ENCODE measurements around the gene ST3GAL3. TPM values are rescaled to one million over a fixed set of nuclear protein-coding genes. Genes with fewer than 3 reads are reported as not detected.
A peak's percentile ranks its signal among the peaks of the same experiment; 100 is the strongest.

ST3GAL3 gene
- total and polyA plus RNA-seq, 8 donors, result 1.6 to 68.3 (median 6.7) TPM

DNA sequence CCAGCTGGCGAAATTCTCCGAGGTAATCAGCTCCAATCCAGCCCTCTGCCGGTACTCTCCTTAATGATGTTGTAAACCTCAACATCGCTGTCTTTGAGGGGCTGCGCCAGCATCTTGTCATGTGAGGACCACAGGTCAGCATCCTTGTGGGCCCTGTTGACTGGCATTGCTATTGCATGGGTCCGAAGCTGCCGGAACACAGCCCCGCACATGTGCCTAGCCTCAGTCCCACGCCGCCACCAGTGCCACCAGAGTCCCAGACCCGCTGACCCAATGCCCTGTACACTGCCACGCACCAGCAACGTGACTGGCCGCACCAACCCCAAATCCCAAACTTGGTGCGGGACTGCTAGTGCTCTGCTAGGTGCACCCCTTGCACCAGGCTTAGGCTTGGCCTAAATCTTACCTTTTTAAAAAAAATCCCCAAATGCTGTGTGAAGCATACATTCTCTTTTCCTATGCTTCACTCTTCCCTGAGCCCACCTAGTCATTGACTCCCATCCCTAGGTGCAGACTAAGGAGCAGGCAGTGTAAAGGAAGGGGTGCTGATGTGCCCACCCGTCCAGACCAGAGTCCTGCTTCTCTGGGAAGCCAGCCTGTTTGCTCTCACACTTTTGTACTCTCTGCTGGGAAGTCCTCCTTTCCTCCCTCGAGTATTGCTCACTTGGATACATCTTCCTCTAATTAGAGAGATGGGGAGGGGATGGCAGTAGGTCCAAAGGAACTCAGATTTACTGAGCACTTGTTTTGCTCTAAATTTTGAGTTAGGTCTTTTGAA, 144.4 kb downstream of the ST3GAL3 start:
- 94 to 97% (median 96%) methylated on average over 17 of the region's 17 CpGs for WGBS, 5 donors
- H3K4me3 ChIP-seq, result no peak overlapping the region
- peaks cover 0 to 15% (median 10%) of the 10 kb centered on the region in 4 donors for H3K4me1 ChIP-seq
- no peak overlapping the region for H3K27ac ChIP-seq
- TF ChIP-seq POLR2AphosphoS5 (IDR thresholded peaks at IDR 0.05), result no peak
- TF ChIP-seq, protein P1, sequence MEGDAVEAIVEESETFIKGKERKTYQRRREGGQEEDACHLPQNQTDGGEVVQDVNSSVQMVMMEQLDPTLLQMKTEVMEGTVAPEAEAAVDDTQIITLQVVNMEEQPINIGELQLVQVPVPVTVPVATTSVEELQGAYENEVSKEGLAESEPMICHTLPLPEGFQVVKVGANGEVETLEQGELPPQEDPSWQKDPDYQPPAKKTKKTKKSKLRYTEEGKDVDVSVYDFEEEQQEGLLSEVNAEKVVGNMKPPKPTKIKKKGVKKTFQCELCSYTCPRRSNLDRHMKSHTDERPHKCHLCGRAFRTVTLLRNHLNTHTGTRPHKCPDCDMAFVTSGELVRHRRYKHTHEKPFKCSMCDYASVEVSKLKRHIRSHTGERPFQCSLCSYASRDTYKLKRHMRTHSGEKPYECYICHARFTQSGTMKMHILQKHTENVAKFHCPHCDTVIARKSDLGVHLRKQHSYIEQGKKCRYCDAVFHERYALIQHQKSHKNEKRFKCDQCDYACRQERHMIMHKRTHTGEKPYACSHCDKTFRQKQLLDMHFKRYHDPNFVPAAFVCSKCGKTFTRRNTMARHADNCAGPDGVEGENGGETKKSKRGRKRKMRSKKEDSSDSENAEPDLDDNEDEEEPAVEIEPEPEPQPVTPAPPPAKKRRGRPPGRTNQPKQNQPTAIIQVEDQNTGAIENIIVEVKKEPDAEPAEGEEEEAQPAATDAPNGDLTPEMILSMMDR (IDR thresholded peaks at IDR 0.05), result no peak
- no peak for TF ChIP-seq EP300 (IDR thresholded peaks at IDR 0.05)
- TF ChIP-seq POLR2A (IDR thresholded peaks at IDR 0.05), result no peak
- no peaks in the 10 kb centered on the region for H3K9me3 ChIP-seq
- DNase-seq, result no peak
- no peaks in the 10 kb centered on the region for H3K36me3 ChIP-seq
- intact Hi-C loops (cut with DNase I; ENCODE audit: low total_unique reads), result no loop called here
- no peaks in the 10 kb centered on the region for H3K27me3 ChIP-seq

DNA sequence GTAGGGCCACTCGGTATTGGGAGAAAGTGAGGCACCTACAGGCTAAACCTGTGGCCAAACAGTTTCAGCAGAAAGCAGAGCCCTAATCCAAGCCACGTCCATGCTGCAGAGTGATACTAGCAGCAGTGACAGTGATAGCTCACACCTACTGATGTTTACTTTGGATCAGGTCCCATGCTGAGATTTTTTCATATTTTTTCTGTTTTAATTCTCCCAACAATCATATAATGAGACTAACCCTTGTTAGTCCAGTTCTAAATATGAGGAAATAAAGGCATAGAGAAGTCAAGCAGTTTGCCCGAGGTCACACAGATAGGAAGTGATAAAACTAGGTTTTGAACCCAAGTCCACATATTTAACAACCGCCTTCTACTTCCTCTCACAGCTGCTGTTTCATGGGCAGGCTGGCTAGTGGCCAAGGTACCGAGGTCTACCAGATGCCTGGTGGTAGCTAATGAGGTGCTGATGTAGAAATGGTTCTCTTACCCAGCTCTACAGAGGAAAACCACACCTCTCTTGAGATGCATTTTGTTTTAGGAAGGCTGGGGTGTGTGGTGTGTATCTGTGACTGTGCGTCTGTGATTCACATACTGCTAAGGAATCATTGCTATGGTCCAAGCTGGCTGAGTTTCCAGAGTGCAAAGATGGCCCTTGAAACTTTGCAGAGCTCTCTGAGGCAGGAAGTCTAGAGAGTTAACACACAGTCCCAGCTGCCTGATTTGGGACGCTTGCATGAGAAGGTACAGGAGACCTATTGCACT, 146.0 kb downstream of the ST3GAL3 start:
- peak; percentile 67 to 70 for DNase-seq
- H3K9me3 ChIP-seq, result no peaks in the 10 kb centered on the region
- no peaks in the 10 kb centered on the region for H3K36me3 ChIP-seq
- no peaks in the 10 kb centered on the region for H3K27me3 ChIP-seq
- peaks cover 0 to 22% (median 17%) of the 10 kb centered on the region in 4 donors for H3K4me1 ChIP-seq
- 23 to 32% (median 28%) methylated on average over 7 of the region's 7 CpGs for WGBS, 5 donors
- TF ChIP-seq, protein P1 (IDR thresholded peaks at IDR 0.05), result no peak
- TF ChIP-seq POLR2AphosphoS5 (IDR thresholded peaks at IDR 0.05) (no peak), EP300 (IDR thresholded peaks at IDR 0.05) (no peak), POLR2A (IDR thresholded peaks at IDR 0.05) (no peak)
- intact Hi-C loops (cut with DNase I; ENCODE audit: low total_unique reads), result no loop called here
- H3K4me3 ChIP-seq, result no peak overlapping the region
- H3K27ac ChIP-seq, result peak overlapping the region in 1 of 5 donors; percentile 39

DNA sequence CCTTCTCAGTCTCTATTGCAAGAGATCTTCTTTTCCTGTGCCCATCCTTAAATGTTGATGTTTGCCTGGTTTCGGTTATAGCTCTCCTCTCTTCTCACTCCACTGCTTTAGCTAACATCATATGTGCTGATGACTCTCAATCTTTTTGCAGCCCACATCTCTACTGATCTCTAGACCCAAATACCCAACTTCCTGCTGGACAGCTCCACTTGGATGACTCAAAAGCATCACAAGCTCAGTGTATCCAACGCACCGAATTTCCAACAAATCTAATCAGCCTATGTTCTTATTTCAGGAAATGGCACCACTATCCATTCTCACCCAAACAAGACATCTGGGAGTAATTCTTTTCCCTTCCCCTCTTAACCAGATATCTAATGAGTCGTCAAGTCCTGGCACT, 147.1 kb downstream of the ST3GAL3 start:
- peaks cover 0 to 32% (median 24%) of the 10 kb centered on the region in 4 donors for H3K4me1 ChIP-seq
- peaks cover 0 to 4% (median 0%) of the 10 kb centered on the region in 4 donors for H3K36me3 ChIP-seq
- DNase-seq, result no peak
- no peak overlapping the region for H3K4me3 ChIP-seq
- no peaks in the 10 kb centered on the region for H3K9me3 ChIP-seq
- no peak overlapping the region for H3K27ac ChIP-seq
- H3K27me3 ChIP-seq, result no peaks in the 10 kb centered on the region
- 91 to 96% (median 94%) methylated on average over 4 of the region's 4 CpGs for WGBS, 5 donors
- intact Hi-C loops (cut with DNase I; ENCODE audit: low total_unique reads), result no loop called here
- TF ChIP-seq POLR2AphosphoS5 (IDR thresholded peaks at IDR 0.05) (no peak), POLR2A (IDR thresholded peaks at IDR 0.05) (no peak), EP300 (IDR thresholded peaks at IDR 0.05) (no peak)
- TF ChIP-seq, protein P1 (IDR thresholded peaks at IDR 0.05), result no peak

DNA sequence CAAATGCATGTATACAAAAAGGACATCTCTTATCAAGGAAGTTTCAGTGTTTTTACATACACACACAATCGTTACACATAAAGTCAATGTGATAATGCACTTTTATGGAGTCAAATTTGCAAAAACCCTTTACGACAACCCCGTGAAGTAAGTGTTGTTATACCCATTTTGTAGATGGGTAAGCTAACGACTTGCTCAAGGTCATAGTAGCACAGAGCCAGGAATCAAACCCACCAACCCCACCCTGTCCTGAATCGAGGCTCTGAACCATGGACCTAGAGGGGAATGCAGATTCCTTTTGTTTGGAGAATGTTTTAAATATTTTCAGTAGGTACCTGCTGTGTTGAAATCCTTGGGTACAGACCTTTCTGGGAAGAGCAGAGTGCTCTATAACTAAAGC, 148.9 kb downstream of the ST3GAL3 start:
- H3K27ac ChIP-seq, result no peak overlapping the region
- peaks cover 0 to 32% (median 24%) of the 10 kb centered on the region in 4 donors for H3K4me1 ChIP-seq
- intact Hi-C loops (cut with DNase I; ENCODE audit: low total_unique reads), result no loop called here
- DNase-seq, result no peak
- TF ChIP-seq, protein P1 (IDR thresholded peaks at IDR 0.05), result no peak
- TF ChIP-seq POLR2AphosphoS5 (IDR thresholded peaks at IDR 0.05) (no peak), POLR2A (IDR thresholded peaks at IDR 0.05) (no peak), EP300 (IDR thresholded peaks at IDR 0.05) (no peak)
- H3K9me3 ChIP-seq, result no peaks in the 10 kb centered on the region
- no peak overlapping the region for H3K4me3 ChIP-seq
- peaks cover 0 to 4% (median 0%) of the 10 kb centered on the region in 4 donors for H3K36me3 ChIP-seq
- WGBS, 5 donors, result 93 to 97% (median 94%) methylated on average over 5 of the region's 5 CpGs
- no peaks in the 10 kb centered on the region for H3K27me3 ChIP-seq
